PC-3 (cell line): Measurements from ENCODE around the gene TRIM38.
"Not testable (repeated sequence)": the region's sequence is repeated elsewhere in the genome, so short reads cannot be mapped to it uniquely, and the experiment has no call there.

Source experiments
- CTCF ChIP-seq: fragments of 300-600 bp; sonication (generic); conservative IDR thresholded peaks from 2 replicates; pipeline ENCODE4 v1.5.1; 2017; ENCODE audit warnings: antibody characterized with exemption, low read depth, mild to moderate bottlenecking, low read length
- EZH2 ChIP-seq: fragments of 300-600 bp; sonication (generic); IDR thresholded peaks from one replicate; pipeline ENCODE4 v1.6.1; 2017; ENCODE audit warnings: antibody characterized with exemption, mild to moderate bottlenecking, low read length; ENCODE audit not compliant: unreplicated experiment
- EZH2phosphoT487 ChIP-seq: fragments of 300-600 bp; sonication (generic); IDR thresholded peaks from 2 replicates; pipeline ENCODE4 v1.6.1; 2018; ENCODE audit warnings: mild to moderate bottlenecking, antibody characterized with exemption, low read length, borderline replicate concordance

GRCh38 chr6:25929785-25930184 lies 32.8 kb upstream of the TRIM38 start:
- not testable (repeated sequence) for TF ChIP-seq CTCF, EZH2, EZH2phosphoT487
